Lung (tissue), 12 donors: ENCODE results near the gene SLC16A13. TPM values are rescaled to one million over a fixed set of nuclear protein-coding genes. Genes with fewer than 3 reads are reported as not detected.
"Not testable (repeated sequence)": the region's sequence is repeated elsewhere in the genome, so short reads cannot be mapped to it uniquely, and the experiment has no call there.

Experiments used
- ATAC-seq: fragments of 200-7000 bp; cut with Tn5 transposase; one replicate; pipeline ENCODE4 v1.9.1; 2020; ENCODE audit warnings: moderate number of reproducible peaks; ENCODE audit not compliant: insufficient read depth, low FRiP score
- DNase-seq, 3 donors: peaks; one replicate each; pipeline ENCODE4 v3.0.0-alpha.2; 2013 to 2017
- H3K27ac ChIP-seq, 2 donors: one replicate each; pipeline ENCODE4 v1.5.1; 2013; ENCODE audit warnings: mild to moderate bottlenecking in 2 of 2, moderate library complexity in 2 of 2, control low read depth in 1 of 2, inconsistent platforms in 1 of 2, low read depth in 1 of 2, low read length in 1 of 2
- H3K27me3 ChIP-seq, 3 donors: one replicate each; pipeline ENCODE4 v1.5.1; 2013; ENCODE audit warnings: low read length in 2 of 3; ENCODE audit not compliant: control insufficient read depth in 3 of 3, insufficient read depth in 3 of 3
- H3K36me3 ChIP-seq, 4 donors: one replicate each; pipeline ENCODE4 v1.5.1; 2013; ENCODE audit warnings: low read length in 4 of 4, mild to moderate bottlenecking in 1 of 4, moderate library complexity in 1 of 4; ENCODE audit not compliant: control insufficient read depth in 4 of 4, insufficient read depth in 4 of 4
- H3K4me1 ChIP-seq, 5 donors: one replicate each; pipeline ENCODE4 v1.5.1; 2013; ENCODE audit warnings: low read length in 5 of 5, mild to moderate bottlenecking in 2 of 5, moderate library complexity in 1 of 5; ENCODE audit not compliant: control insufficient read depth in 5 of 5, insufficient read depth in 5 of 5
- H3K4me3 ChIP-seq: one replicate; pipeline ENCODE4 v1.5.1; 2013; ENCODE audit warnings: mild to moderate bottlenecking, control low read depth, moderate library complexity
- H3K9ac ChIP-seq, 2 donors: one replicate each; pipeline ENCODE4 v1.5.1; 2013; ENCODE audit warnings: low read length in 2 of 2, control low read depth in 1 of 2; ENCODE audit not compliant: insufficient read depth in 1 of 2
- H3K9me3 ChIP-seq, 4 donors: one replicate each; pipeline ENCODE4 v1.5.1; 2013; ENCODE audit warnings: low read length in 3 of 4, mild to moderate bottlenecking in 1 of 4, moderate library complexity in 1 of 4; ENCODE audit not compliant: control insufficient read depth in 4 of 4, insufficient read depth in 3 of 4
- CTCF ChIP-seq: IDR thresholded peaks from 2 replicates; pipeline ENCODE4 v1.5.1; 2012; ENCODE audit warnings: mild to moderate bottlenecking; ENCODE audit errors: control extremely low read depth, extremely low read depth
- WGBS, 2 donors: extraction: QIAGEN DNeasy Blood & Tissue Kit; methylation state at CpG; one replicate each; pipeline ENCODE4 v1.1.7; 2013; 5-methylcytosine and 5-hydroxymethylcytosine counted together
- polyA plus RNA-seq, 2 donors: library from polyadenylated mRNA; stranded (reverse); fragments of 200-250 nt; gene quantifications; one replicate each; pipeline ENCODE4 v1.2.1, GENCODE V29; 2013
- total RNA-seq, 2 donors: library from RNA; depleted of rRNA in 1 of 2; stranded (reverse); fragments of >200 nt in 1 of 2; gene quantifications; one replicate each; pipeline ENCODE4 v1.2.1, GENCODE V29; 2014 to 2021
- donor health status: control.
- donor health status: control.
- donor health status: Bipolar disorder and iron deficiency.
- donor health status: healthy.
- donor health status: DM: yes; HTN: yes; CAD: no.

Gene SLC16A13
- total and polyA plus RNA-seq, 4 donors: 1.3 to 23.6 (median 6.3) TPM

GRCh38 chr17:7045492-7046126 lies 9.8 kb downstream of the SLC16A13 start:
- Histone ChIP-seq H3K9me3 (no peaks in the 10 kb centered on the region), H3K27ac (peak overlapping the region in 1 of 2 donors; percentile 60), H3K4me3 (no peak overlapping the region), H3K4me1 (peaks cover 0 to 28% (median 12%) of the 10 kb centered on the region in 5 donors), H3K36me3 (no peaks in the 10 kb centered on the region), H3K9ac (no peak overlapping the region), H3K27me3 (peaks cover 0 to 41% (median 25%) of the 10 kb centered on the region in 3 donors)
- TF ChIP-seq CTCF: peak; percentile 86
- ATAC-seq (no peak), DNase-seq (peak; percentile 62 to 93 (median 89))
- WGBS, 2 donors: 25 to 30% methylated on average over 5 of the region's 5 CpGs

- H3K4me1 ChIP-seq: peaks cover 0 to 28% (median 12%) of the 10 kb centered on the region in 5 donors
- H3K9me3 ChIP-seq: no peaks in the 10 kb centered on the region
- peak overlapping the region in 1 of 2 donors; percentile 32 for H3K9ac ChIP-seq
- peaks cover 0 to 41% (median 25%) of the 10 kb centered on the region in 3 donors for H3K27me3 ChIP-seq
- DNase-seq: peak; percentile 59 to 76 (median 75)
- TF ChIP-seq CTCF: no peak
- peak; percentile 5 for ATAC-seq
- WGBS, 2 donors: 12 to 24% methylated on average over 15 of the region's 15 CpGs
- H3K4me3 ChIP-seq: no peak overlapping the region
- peak overlapping the region in 1 of 2 donors; percentile 88 for H3K27ac ChIP-seq
- no peaks in the 10 kb centered on the region for H3K36me3 ChIP-seq
Measured at GRCh38 chr17:7046127-7046724, 10.4 kb downstream of the SLC16A13 start.

- not testable (repeated sequence) for ATAC-seq, H3K4me3 ChIP-seq, H3K36me3 ChIP-seq, H3K9me3 ChIP-seq
- DNase-seq: peak in 2 of 3 donors; percentile 35 to 46
- peak overlapping the region in 1 of 2 donors; percentile 88 for H3K27ac ChIP-seq
- H3K4me1 ChIP-seq: peaks cover 0 to 28% (median 12%) of the 10 kb centered on the region in 5 donors
- WGBS, 2 donors: 14 to 19% methylated on average over 26 of the region's 26 CpGs
- peak overlapping the region in 1 of 2 donors; percentile 32 for H3K9ac ChIP-seq
- H3K27me3 ChIP-seq: peaks cover 0 to 41% (median 25%) of the 10 kb centered on the region in 3 donors
Measured at GRCh38 chr17:7046725-7047397, 11.0 kb downstream of the SLC16A13 start.

- Histone ChIP-seq H3K4me1 (peaks cover 0 to 25% (median 8%) of the 10 kb centered on the region in 5 donors), H3K9me3 (no peaks in the 10 kb centered on the region), H3K27ac (no peak overlapping the region), H3K9ac (no peak overlapping the region), H3K36me3 (no peaks in the 10 kb centered on the region), H3K27me3 (peaks cover 0 to 41% (median 24%) of the 10 kb centered on the region in 3 donors), H3K4me3 (no peak overlapping the region)
- no peak for TF ChIP-seq CTCF
- DNase-seq (no peak), ATAC-seq (no peak)
- 77 to 95% methylated on average over 6 of the region's 6 CpGs for WGBS, 2 donors
Measured at GRCh38 chr17:7047566-7047965, 11.8 kb downstream of the SLC16A13 start.
